Activated CD4-positive, alpha-beta T cell treated with anti-CD3 and anti-CD28 coated beads, Interleukin-10, Interleukin-2, amounts not matched to agents 100 ng/mL and 50 ng/mL, durations not matched to agents 16 hours and 8 hours (primary cell): ENCODE measurements around the gene RFNG.

Experiments used
- DNase-seq: peaks from one replicate; pipeline ENCODE4 v3.0.0-alpha.2; 2020

RFNG gene

GRCh38 chr17:82056729-82057621 lies 5.4 kb upstream of the RFNG start:
- DNase-seq: no peak

DNA sequence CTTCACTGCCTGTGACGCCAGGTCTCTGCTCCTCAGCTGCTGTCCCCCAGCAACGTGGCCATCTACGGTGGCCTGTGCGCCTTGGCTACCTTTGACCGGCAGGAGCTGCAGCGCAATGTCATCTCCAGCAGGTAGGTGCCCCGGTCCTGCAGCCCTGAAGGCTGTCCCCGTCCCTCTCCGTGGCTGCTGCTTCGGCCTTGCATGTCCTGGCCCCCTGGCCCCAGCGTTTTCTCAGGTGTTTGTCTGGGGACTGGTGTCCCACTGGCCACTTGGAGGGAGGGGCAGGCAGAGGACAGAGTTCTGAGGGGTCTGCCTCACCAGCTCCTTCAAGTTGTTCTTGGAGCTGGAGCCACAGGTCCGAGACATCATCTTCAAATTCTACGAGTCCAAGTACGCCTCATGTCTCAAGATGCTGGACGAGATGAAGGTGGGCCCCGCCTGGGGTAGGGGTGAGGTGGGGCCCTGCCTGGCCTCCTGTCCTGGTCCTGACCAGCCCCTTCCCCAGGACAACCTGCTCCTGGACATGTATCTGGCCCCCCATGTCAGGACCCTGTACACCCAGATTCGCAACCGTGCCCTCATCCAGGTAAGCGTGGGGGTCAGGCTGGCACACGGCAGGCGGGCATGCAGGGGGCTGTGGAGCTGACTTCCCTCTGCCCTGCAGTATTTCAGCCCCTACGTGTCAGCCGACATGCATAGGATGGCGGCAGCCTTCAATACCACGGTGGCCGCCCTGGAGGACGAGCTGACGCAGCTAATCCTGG lies 4.5 kb upstream of the RFNG start:
- DNase-seq: no peak

DNA sequence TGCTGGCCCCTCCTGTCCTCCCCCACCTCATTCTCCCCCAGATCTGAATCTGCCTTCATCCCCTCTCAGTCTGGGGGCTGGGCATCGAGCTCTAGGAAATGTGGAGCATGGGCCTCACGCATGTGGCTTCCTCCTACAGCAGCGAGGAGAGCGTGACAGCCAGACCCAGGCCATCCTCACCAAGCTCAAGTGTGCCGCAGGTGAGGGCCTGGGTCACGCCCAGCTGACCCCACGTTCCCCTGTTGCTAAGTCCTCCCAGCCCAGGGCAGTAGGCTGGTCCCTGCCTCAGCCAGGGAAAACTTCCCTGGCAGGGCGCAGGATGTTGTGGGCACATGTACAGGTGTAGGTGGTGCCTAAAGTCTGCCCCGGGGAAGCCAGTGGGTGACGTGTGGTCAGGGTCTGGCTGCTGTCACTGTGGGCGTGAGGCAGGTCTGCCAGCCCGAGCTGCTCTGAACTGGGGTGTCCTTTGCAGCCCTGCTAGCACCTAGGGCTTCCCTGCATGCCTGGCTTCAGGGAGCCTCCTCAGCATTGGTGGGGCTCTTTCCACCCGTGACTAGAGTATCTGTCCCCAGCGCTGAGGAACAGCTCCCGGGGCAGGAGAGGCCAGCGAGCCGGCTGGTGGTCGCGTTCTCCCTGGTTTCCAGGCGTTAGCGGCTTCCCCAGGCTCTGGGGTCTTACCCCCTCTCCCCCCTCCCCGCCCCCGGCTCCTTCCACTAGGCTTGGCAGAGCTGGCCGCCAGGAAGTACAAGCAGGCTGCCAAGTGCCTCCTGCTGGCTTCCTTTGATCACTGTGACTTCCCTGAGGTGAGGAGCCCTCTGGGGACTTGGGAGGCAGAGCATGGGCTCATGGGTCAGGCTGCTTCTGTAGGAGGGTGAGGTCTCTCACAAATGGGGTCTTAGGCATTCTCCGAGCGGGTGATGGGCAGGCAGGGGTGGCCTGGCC lies 3.7 kb upstream of the RFNG start:
- DNase-seq: no peak

- no peak for DNase-seq
These were observed 2.9 kb upstream of the RFNG start for GRCh38 chr17:82054351-82055022.

DNA sequence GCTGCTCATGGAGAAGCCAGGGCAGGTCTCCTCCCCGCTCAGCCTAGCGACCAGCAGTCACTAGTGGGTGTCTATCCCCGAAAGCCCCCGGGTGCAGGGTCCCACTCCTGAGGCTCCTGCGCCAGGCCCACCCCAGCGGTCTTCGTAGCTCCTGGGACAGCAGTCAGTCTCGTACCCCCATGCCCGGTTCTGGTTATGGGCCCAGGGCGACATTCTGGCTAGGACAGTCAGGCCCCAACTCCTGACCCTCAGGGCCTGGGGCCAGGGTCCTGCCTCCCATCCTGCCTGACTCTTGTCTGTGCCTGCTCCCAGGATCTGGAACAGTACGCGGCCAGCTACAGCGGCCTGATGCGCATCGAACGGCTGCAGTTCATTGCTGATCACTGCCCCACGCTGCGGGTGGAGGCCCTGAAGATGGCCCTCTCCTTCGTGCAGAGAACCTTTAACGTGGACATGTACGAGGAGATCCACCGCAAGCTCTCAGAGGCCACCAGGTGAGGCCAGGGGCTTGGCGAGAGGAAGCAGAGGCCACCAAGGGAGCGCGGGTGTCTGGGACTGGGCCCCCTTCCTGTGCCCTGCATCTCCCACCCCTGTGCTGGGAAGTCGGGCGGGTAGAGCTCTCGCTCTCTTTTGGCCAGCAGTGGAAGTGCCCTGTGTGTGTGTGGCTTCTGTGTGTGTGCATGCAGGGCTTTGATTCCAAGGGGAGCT lies 2.1 kb upstream of the RFNG start:
- DNase-seq: no peak

DNA sequence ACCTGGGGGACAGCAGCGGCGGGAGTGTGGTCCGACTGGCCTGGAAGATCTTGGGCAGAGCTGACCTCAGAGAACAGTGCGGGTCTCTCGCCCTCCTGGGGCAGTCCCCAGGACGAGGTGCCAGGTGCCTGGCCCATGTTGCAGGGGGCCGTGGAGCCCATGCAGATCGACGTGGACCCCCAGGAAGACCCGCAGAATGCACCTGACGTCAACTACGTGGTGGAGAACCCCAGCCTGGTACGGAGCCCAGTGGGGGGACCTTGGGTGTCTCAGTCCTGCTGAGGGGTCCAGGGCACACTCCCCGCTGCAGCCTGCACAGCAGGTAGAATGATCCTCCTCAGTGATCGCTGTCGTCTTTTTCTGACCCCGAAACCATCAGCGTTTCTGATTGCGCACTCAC lies 1.5 kb upstream of the RFNG start:
- no peak for DNase-seq

GRCh38 chr17:82052638-82053059 lies 1.0 kb upstream of the RFNG start:
- no peak for DNase-seq

DNA sequence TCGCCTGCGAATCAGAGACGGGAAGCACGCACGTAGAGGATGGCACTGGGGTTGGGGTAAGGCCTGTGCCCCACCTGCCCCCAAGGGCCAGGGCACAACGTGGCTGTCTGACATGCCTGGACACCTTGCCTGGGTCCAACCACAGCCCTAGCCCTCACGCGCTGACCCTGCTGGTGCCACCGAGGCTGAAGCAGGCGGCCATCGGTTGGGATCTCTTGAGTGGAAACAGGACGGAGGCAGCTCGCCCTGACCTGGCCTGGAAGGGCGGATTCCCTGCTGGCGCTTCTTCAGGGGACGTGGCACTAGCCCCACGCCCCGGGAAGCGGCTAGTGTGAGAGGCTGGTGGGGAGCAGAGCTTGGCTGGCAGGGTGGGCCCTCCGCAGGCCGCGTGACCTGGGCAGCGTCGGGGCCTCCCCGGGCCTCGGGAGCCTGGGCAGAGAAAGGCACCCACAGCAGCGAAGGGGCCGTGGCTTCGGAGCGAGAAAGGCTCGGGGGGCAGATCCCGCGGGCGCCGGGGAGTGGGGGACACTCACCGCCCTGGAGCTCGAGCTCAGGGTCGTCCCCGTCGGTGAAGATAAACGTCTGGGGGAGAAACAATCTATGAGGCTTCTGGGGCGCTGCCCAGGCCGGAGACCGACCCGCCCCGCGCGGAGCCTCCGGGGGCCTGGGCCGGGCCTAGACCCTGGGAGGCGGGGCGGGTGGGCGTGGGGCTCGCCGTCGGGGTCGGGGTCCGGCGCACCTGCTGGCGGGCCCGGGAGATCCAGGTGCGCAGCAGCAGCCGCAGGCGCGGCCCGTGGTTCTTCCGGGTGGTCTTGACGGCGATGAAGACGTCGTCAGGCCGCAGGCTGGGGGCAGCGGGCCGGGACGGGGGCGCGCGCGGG lies 610 bp downstream of the RFNG start:
- DNase-seq: no peak

DNA sequence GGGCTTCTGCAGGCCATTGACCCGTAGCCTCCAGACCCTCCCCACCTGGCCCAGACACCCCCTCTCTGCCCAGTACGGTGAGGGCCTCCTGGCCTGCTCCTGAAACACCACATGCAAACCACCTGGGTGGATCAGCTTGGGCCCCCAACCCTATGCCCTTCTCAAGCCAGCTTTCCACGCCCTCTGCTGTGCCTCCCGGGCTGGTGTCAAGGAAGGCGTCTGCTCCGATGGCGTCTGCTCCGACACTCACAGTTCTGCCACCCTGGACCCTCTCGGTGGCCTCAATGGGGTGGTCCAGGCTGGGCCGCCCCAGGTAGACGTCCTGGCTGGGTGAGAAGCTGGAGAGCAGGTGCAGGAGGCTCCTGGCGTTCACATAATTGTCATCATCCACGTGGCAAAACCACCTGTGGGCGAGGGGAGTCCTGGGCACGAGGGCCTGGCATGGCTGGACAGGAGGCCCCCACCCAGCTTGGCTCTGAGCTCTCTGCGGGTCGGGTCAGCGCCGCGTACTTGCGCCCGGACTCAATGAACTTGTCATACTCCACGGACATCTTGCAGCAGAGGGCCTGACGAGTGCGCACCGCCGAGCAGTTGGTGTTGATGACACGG lies 1.4 kb downstream of the RFNG start:
- DNase-seq: no peak

DNA sequence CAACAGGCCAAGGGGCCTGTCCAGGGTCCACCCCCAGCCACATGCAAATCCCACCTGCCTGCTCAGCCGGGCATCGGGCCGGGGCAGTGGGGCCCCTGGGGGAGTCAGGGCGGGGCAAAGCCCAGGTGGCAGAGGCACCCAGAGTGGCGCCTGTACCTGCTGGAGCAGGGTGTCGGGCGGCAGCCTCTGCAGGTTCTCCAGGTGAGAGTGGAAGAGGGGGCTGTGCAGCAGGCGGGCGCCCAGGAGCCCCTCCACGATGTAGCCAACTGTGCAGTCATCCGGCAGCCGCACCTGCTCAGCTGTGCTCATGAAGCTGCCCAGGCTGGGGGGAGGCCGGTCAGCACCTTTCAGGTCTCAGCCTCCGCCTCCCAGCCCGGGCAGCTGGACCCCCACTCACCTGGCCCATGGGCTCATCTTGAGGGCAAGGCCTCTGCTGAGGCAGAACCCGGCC lies 2.1 kb downstream of the RFNG start:
- DNase-seq: no peak

GRCh38 chr17:82049106-82049505 lies 2.5 kb downstream of the RFNG start:
- no peak for DNase-seq

- DNase-seq: no peak
These were observed 3.0 kb downstream of the RFNG start for GRCh38 chr17:82048571-82048971.

- DNase-seq: no peak
These were observed 3.6 kb downstream of the RFNG start for GRCh38 chr17:82047914-82048570.

- DNase-seq: no peak
These were observed 4.2 kb downstream of the RFNG start for GRCh38 chr17:82047379-82047778.

GRCh38 chr17:82046903-82047302 lies 4.7 kb downstream of the RFNG start:
- DNase-seq: no peak

- DNase-seq: no peak
These were observed 5.6 kb downstream of the RFNG start for GRCh38 chr17:82045936-82046484.

- DNase-seq: no peak
These were observed 8.1 kb downstream of the RFNG start for GRCh38 chr17:82043507-82043906.

GRCh38 chr17:82042649-82043048 lies 9.0 kb downstream of the RFNG start:
- no peak for DNase-seq

GRCh38 chr17:82041144-82041814 lies 10.3 kb downstream of the RFNG start:
- DNase-seq: no peak
